K562 treated with DMSO at 1 percent for 24 hours (cell line): ENCODE data around the gene USP48. TPM values are rescaled to one million over a fixed set of nuclear protein-coding genes. Genes with fewer than 3 reads are reported as not detected.

Experiments used
- total RNA-seq: library from RNA; unstranded; fragments of 300-600 nt; gene quantifications from 2 replicates; pipeline ENCODE4 v1.2.3, GENCODE V29; 2022; ENCODE audit warnings: low read depth; ENCODE audit not compliant: insufficient read depth

USP48 gene
- total RNA-seq, result 54.7 and 60.1 TPM in 2 replicates

GRCh38 chr1:21782868-21783678, at the start of gene USP48:
TSS of gene USP48 (minus strand) at chr1:21783149. CDS start at chr1:21782957, 192 bp downstream.

GRCh38 chr1:21811875-21812305, 28.9 kb upstream of the USP48 start, which contains the start of gene LDLRAD2:
TSS of gene LDLRAD2 (plus strand) at chr1:21812265. CDS start at chr1:21812452, 187 bp downstream.

GRCh38 chr1:21669258-21670058, 113.5 kb downstream of the USP48 start, which contains the start of gene RAP1GAP:
TSS of gene RAP1GAP (minus strand) at chr1:21669357. CDS start at chr1:21620032, 49,325 bp downstream.

Other genes starting within 250 kb of the USP48 start
- gene RAP1GAP, start 113.8 kb downstream of the USP48 start, total RNA-seq, result 33.7 and 34.4 TPM in 2 replicates
- gene LDLRAD2, start 29.1 kb upstream of the USP48 start, total RNA-seq, result 0.22 TPM in 1 of 2 replicates, not detected in the other
- 65.6 and 72.0 TPM in 2 replicates for gene HSPG2, start 154.2 kb upstream of the USP48 start, total RNA-seq
- gene CELA3B, start 193.9 kb upstream of the USP48 start, total RNA-seq, result not detected in 2 replicates
- gene CELA3A, start 218.5 kb upstream of the USP48 start, total RNA-seq, result not detected in 2 replicates